Vagina (tissue), 2 donors: Measurements from ENCODE around the gene MTHFD1.

ENCODE experiments used
- CTCF ChIP-seq, 3 experiments: fragments of 450-650 bp in 2 of 3; fragments of 200-600 bp in 1 of 3; sonication (generic) in 1 of 3; IDR thresholded peaks; one replicate each; pipeline ENCODE4 v1.5.1; 2017 to 2019; ENCODE audit warnings: antibody characterized with exemption in 3 of 3, mild to moderate bottlenecking in 2 of 3, moderate library complexity in 2 of 3
- POLR2A ChIP-seq, 2 donors: fragments of 450-650 bp; IDR thresholded peaks; one replicate each; pipeline ENCODE4 v1.6.1; 2017; ENCODE audit warnings: antibody characterized with exemption in 2 of 2, mild to moderate bottlenecking in 2 of 2, moderate library complexity in 2 of 2

DNA sequence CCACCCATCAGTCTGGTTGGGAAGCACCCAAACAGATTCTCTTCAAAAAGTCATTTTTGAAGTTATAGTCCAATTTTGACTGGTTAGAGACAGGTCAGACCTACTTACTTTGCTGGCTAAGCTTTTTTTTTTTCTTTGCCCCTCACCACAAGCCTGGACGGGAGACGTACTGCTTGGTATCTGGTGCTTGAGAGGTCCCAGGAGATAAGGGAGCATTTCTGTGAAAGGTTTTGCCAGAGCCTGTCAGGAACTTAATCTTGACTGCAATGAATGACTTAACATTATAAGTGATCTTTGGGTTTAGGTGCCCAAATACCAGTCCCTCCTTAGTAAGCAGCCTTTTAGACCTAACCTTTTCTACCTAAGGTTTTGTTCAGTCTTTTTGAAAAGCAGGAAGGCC, 6.3 kb downstream of the MTHFD1 start:
- TF ChIP-seq CTCF (IDR thresholded peaks at IDR 0.05) = no peak
- TF ChIP-seq POLR2A (IDR thresholded peaks at IDR 0.05) = no peak
